Measurements from ENCODE around the gene RAB1B. TPM values are rescaled to one million over a fixed set of nuclear protein-coding genes. Genes with fewer than 3 reads are reported as not detected.
A peak's percentile ranks its signal among the peaks of the same experiment; 100 is the strongest.

The RAB1B gene
- total and polyA plus RNA-seq, 10 of the 15 experiments (the other 5 are each of a cell fraction or from before 2014, with no cell fraction given) = 10.4 to 193 (median 96.9) TPM

DNA sequence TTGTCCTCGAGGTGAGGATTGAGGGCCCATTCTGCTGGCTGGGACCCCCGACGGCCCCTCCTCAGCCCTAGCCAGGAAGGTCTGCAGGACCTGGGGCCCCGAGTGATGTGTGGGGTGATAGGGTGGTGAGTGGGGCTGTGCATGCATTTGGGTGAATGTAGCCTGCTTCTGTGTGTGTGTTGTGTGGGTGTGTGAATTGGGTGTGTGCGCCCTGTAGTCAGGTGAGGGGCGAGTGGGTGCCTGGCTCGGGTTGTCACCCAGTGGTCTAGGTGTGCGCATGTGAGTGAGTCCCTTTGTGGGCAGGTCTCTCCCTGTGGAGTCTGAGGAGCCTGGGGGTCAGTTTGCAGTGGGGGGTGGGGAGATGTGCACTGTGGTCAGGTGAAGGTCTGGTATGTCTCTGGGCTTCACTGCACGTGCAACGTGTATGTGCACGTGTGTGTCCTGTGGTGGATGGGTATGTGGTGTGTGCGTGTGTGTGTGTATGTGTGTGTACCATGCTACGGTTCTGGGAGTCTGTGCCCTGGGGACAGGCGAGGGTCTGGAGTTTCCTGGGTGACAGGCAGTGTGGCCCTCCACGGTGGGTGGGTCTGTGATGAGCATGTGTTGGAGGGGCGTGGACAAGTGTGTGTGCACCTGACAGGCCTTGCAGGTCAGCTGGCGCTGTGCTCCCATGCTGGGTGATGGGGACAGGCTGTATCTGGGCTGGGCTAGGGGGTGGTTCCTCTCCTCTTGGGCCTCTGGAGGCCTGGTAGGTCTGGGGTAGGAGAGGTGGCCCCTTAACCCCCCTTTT is 24.3 kb downstream of the RAB1B start:
- Histone ChIP-seq H4K20me1 (ENCODE audit: control insufficient read depth, insufficient read depth) (no peaks in the 10 kb centered on the region), H3K79me2 (ENCODE audit: control insufficient read depth, insufficient read depth, low read length) (peaks cover 10% of the 10 kb centered on the region), H3K9ac (ENCODE audit: control insufficient read depth, insufficient read depth, low read length) (no peak overlapping the region), H3K4me1 (ENCODE audit: control insufficient read depth, insufficient read depth, low read length) (peaks cover 12% of the 10 kb centered on the region), H3K27me3 (replicated peaks in 1 of 2; ENCODE audit: control insufficient read depth in 2 of 2, insufficient read depth in 2 of 2, low read length in 1 of 2) (peaks cover 2 to 7% of the 10 kb centered on the region in 2 experiments; a peak in 2 of 4 replicates), H3K36me3 (ENCODE audit: control insufficient read depth in 2 of 2, insufficient read depth in 2 of 2, low read length in 1 of 2) (no peaks in the 10 kb centered on the region), H3K27ac (ENCODE audit: control insufficient read depth, insufficient read depth) (no peak overlapping the region), H3K9me3 (replicated peaks; ENCODE audit: control insufficient read depth, insufficient read depth, low read length) (no peaks in the 10 kb centered on the region), H3K4me3 (no peak overlapping the region), H2AFZ (ENCODE audit: control insufficient read depth, low read depth, low read length) (no peak overlapping the region), H3K4me2 (ENCODE audit: control insufficient read depth, insufficient read depth) (no peak overlapping the region)
- no peak for ATAC-seq
- POLR2A ChIA-PET = no interaction called here
- no peak for DNase-seq (ENCODE audit: low read depth, low spot score)
- BruUV-seq (replicated peaks) = no TSS peak
- SMC1A ChIA-PET (ENCODE audit: uncharacterized antibody, unreplicated experiment) = no interaction called here
- TF ChIP-seq RFX5 (IDR thresholded peaks at IDR 0.05; ENCODE audit: low read depth, low read length) (no peak), BHLHE40 (IDR thresholded peaks at IDR 0.05; ENCODE audit: borderline replicate concordance in 1 of 2, low read depth in 2 of 2, low read length in 1 of 2) (peak in 1 of 2 experiments; percentile 59; a peak in 2 of 4 replicates)
- WGBS (ENCODE audit: insufficient coverage, insufficient replicate concordance, low lambda C conversion rate, missing lambda C conversion rate) = 10% methylated on average over 17 of the region's 17 CpGs
- no peak for FAIRE-seq
- RAD21 ChIA-PET (ENCODE audit: unreplicated experiment) = no interaction called here
- in situ Hi-C loops (cut with MboI) = no loop called here
- CTCF ChIA-PET = no interaction called here
- intact Hi-C loops (cut with micrococcal nuclease; ENCODE audit: unreplicated experiment) = no loop called here

DNA sequence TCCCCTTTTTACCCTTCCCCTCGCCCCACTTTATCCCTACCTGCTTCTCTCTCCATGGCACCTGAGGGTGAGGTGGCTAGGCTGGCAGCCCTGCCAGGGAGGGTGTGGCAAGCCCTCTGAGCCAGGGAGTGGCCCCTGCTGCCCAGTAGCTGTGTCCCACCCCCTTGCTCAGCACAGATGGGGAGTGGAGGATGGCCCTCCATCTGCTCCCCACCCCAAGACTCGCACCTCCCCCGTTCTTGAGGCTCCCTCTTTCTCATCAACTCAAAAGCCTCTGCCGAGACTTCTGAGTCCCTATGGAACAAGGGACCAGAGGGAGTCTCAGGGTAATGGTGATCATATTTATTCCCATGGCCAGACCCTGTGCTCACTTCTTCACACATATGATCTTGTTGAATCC is 24.9 kb downstream of the RAB1B start:
- no peaks in the 10 kb centered on the region for H3K36me3 ChIP-seq (ENCODE audit: control insufficient read depth in 2 of 2, insufficient read depth in 2 of 2, low read length in 1 of 2)
- no peak overlapping the region for H2AFZ ChIP-seq (ENCODE audit: control insufficient read depth, low read depth, low read length)
- H4K20me1 ChIP-seq (ENCODE audit: control insufficient read depth, insufficient read depth) = no peaks in the 10 kb centered on the region
- H3K4me2 ChIP-seq (ENCODE audit: control insufficient read depth, insufficient read depth) = no peak overlapping the region
- H3K9ac ChIP-seq (ENCODE audit: control insufficient read depth, insufficient read depth, low read length) = no peak overlapping the region
- intact Hi-C loops (cut with micrococcal nuclease; ENCODE audit: unreplicated experiment) (no loop called here), in situ Hi-C loops (cut with MboI) (no loop called here)
- peaks cover 9% of the 10 kb centered on the region; the same call in 1 of the 2 replicates for H3K4me1 ChIP-seq (ENCODE audit: control insufficient read depth, insufficient read depth, low read length)
- DNase-seq (ENCODE audit: low read depth, low spot score) (no peak), ATAC-seq (no peak), FAIRE-seq (no peak)
- no peaks in the 10 kb centered on the region for H3K9me3 ChIP-seq (replicated peaks; ENCODE audit: control insufficient read depth, insufficient read depth, low read length)
- peaks cover 2 to 7% of the 10 kb centered on the region in 2 experiments; a peak in 2 of 4 replicates for H3K27me3 ChIP-seq (replicated peaks in 1 of 2; ENCODE audit: control insufficient read depth in 2 of 2, insufficient read depth in 2 of 2, low read length in 1 of 2)
- CTCF ChIA-PET = no interaction called here
- SMC1A ChIA-PET (ENCODE audit: uncharacterized antibody, unreplicated experiment) = no interaction called here
- peaks cover 3% of the 10 kb centered on the region for H3K79me2 ChIP-seq (ENCODE audit: control insufficient read depth, insufficient read depth, low read length)
- H3K27ac ChIP-seq (ENCODE audit: control insufficient read depth, insufficient read depth) = no peak overlapping the region
- BruUV-seq (replicated peaks) = no TSS peak
- 18% methylated on average over 4 of the region's 4 CpGs for WGBS (ENCODE audit: insufficient coverage, insufficient replicate concordance, low lambda C conversion rate, missing lambda C conversion rate)
- no peak overlapping the region for H3K4me3 ChIP-seq
- POLR2A ChIA-PET = no interaction called here
- RAD21 ChIA-PET (ENCODE audit: unreplicated experiment) = no interaction called here
- TF ChIP-seq BCLAF1 (IDR thresholded peaks at IDR 0.05) (no peak), RCOR1 (conservative IDR thresholded peaks at IDR 0.05; ENCODE audit: low read depth, low read length) (no peak), CEBPZ (IDR thresholded peaks at IDR 0.05; ENCODE audit: low read depth, low read length) (no peak), KLF5 (IDR thresholded peaks at IDR 0.05; ENCODE audit: partially characterized antibody) (no peak), CEBPB (IDR thresholded peaks at IDR 0.05; ENCODE audit: borderline replicate concordance in 1 of 2, low read depth in 2 of 2, low read length in 2 of 2) (no peak), TARDBP (IDR thresholded peaks at IDR 0.05; ENCODE audit: borderline replicate concordance) (no peak), EP300 (IDR thresholded peaks at IDR 0.05; ENCODE audit: borderline replicate concordance in 1 of 2, control insufficient read depth in 1 of 2, low read depth in 2 of 2, low read length in 2 of 2) (no peak), ZSCAN29 (IDR thresholded peaks at IDR 0.05) (no peak)
